Testis (tissue), 3 donors: Measurements from ENCODE around the gene FILIP1L. TPM values are rescaled to one million over a fixed set of nuclear protein-coding genes. Genes with fewer than 3 reads are reported as not detected.

Experiments used
- DNase-seq: peaks from one replicate; pipeline ENCODE4 v3.0.0-alpha.2; 2019
- H3K27ac ChIP-seq, 2 donors: fragments of 200-600 bp; sonication (generic); one replicate each; pipeline ENCODE4 v1.5.1; 2019
- H3K27me3 ChIP-seq: fragments of 200-600 bp; sonication (generic); one replicate; pipeline ENCODE4 v1.5.1; 2019
- H3K36me3 ChIP-seq: fragments of 200-600 bp; sonication (generic); one replicate; pipeline ENCODE4 v1.5.1; 2017; ENCODE audit warnings: low read depth; ENCODE audit errors: missing control alignments
- H3K4me1 ChIP-seq: fragments of 200-600 bp; sonication (generic); one replicate; pipeline ENCODE4 v1.5.1; 2019
- H3K4me3 ChIP-seq, 2 donors: fragments of 200-600 bp; sonication (generic); one replicate each; pipeline ENCODE4 v1.5.1; 2017 to 2019
- H3K9me3 ChIP-seq: fragments of 200-600 bp; sonication (generic); one replicate; pipeline ENCODE4 v1.5.1; 2017
- CTCF ChIP-seq, 3 experiments: fragments of 450-650 bp in 2 of 3; fragments of 200-600 bp in 1 of 3; sonication (generic) in 1 of 3; IDR thresholded peaks; one replicate each; pipeline ENCODE4 v1.5.1; 2016 to 2019; ENCODE audit warnings: antibody characterized with exemption in 3 of 3, mild to moderate bottlenecking in 2 of 3, moderate library complexity in 1 of 3
- POLR2A ChIP-seq: fragments of 450-650 bp; IDR thresholded peaks from one replicate; pipeline ENCODE4 v1.6.1; 2017; ENCODE audit warnings: antibody characterized with exemption, mild to moderate bottlenecking, moderate library complexity
- WGBS, 2 donors: methylation state at CpG; one replicate each; pipeline ENCODE4 v1.1.5; 2018; 5-methylcytosine and 5-hydroxymethylcytosine counted together
- intact Hi-C: fragments of 100-400 bp; cut with DNase I; formaldehyde crosslinking; loops from one replicate; pipeline ENCODE4 v1.15.1; 2023; ENCODE audit warnings: low total_unique reads
- polyA plus RNA-seq: library from polyadenylated mRNA; stranded (reverse); fragments of 350-450 nt; fragmentation: Illumina TruSeq; extraction: RNeasy Lipid Tissue Mini Kit (QIAGEN cat#74804); gene quantifications from one replicate; pipeline ENCODE4 v1.2.3, GENCODE V29; 2014; ENCODE audit warnings: low read depth, low replicate concordance; ENCODE audit not compliant: insufficient read depth
- total RNA-seq, 2 donors: library from RNA; depleted of rRNA; stranded (reverse); fragments of >200 nt; gene quantifications; one replicate each; pipeline ENCODE4 v1.2.3, GENCODE V29; 2016

Gene FILIP1L
- total and polyA plus RNA-seq, 3 donors from 2014 or later, result 16.5 to 20.1 (median 16.7) TPM

- no peak overlapping the region for H3K27ac ChIP-seq
- no peaks in the 10 kb centered on the region for H3K36me3 ChIP-seq
- intact Hi-C loops, result no loop called here
- peaks cover 7% of the 10 kb centered on the region for H3K4me1 ChIP-seq
- H3K4me3 ChIP-seq, result no peak overlapping the region
- no peaks in the 10 kb centered on the region for H3K27me3 ChIP-seq
- no peak for TF ChIP-seq CTCF (IDR thresholded peaks at IDR 0.05)
- no peak for TF ChIP-seq POLR2A
- 41 to 47% methylated on average over 7 of the region's 7 CpGs for WGBS, 2 donors
- no peaks in the 10 kb centered on the region for H3K9me3 ChIP-seq
- DNase-seq, result no peak
Observed at GRCh38 chr3:99960941-99961340, 153.4 kb downstream of the FILIP1L start.

GRCh38 chr3:99960123-99960878 lies 154.0 kb downstream of the FILIP1L start:
- Histone ChIP-seq H3K9me3 (no peaks in the 10 kb centered on the region), H3K27me3 (no peaks in the 10 kb centered on the region), H3K4me3 (no peak overlapping the region), H3K27ac (peak overlapping the region in 1 of 2 donors; percentile 28), H3K4me1 (peaks cover 4% of the 10 kb centered on the region), H3K36me3 (no peaks in the 10 kb centered on the region)
- WGBS, 2 donors, result 58 to 68% methylated on average over 5 of the region's 5 CpGs
- intact Hi-C loops, result no loop called here
- no peak for TF ChIP-seq CTCF (IDR thresholded peaks at IDR 0.05)
- TF ChIP-seq POLR2A, result no peak
- no peak for DNase-seq

- Histone ChIP-seq H3K9me3 (no peaks in the 10 kb centered on the region), H3K4me1 (no peaks in the 10 kb centered on the region), H3K27ac (no peak overlapping the region), H3K36me3 (no peaks in the 10 kb centered on the region), H3K4me3 (no peak overlapping the region), H3K27me3 (no peaks in the 10 kb centered on the region)
- 82 to 84% methylated on average over 3 of the region's 3 CpGs for WGBS, 2 donors
- intact Hi-C loops, result no loop called here
- TF ChIP-seq POLR2A, result no peak
- TF ChIP-seq CTCF (IDR thresholded peaks at IDR 0.05), result no peak
- DNase-seq, result no peak
Observed at GRCh38 chr3:99958222-99958912, 155.9 kb downstream of the FILIP1L start.

GRCh38 chr3:99957151-99957796 lies 157.0 kb downstream of the FILIP1L start:
- WGBS, 2 donors, result 69% methylated on average over 4 of the region's 4 CpGs
- intact Hi-C loops, result no loop called here
- TF ChIP-seq CTCF (IDR thresholded peaks at IDR 0.05) (no peak), POLR2A (no peak)
- DNase-seq, result no peak
- Histone ChIP-seq H3K27me3 (no peaks in the 10 kb centered on the region), H3K4me3 (no peak overlapping the region), H3K4me1 (no peaks in the 10 kb centered on the region), H3K27ac (no peak overlapping the region), H3K36me3 (no peaks in the 10 kb centered on the region), H3K9me3 (no peaks in the 10 kb centered on the region)
